GM19193 (cell line): ENCODE results near the gene ELOA.
A peak's percentile ranks its signal among the peaks of the same experiment; 100 is the strongest.

Experiments used
- POLR2A ChIP-seq: IDR thresholded peaks from 4 replicates; pipeline ENCODE4 v1.6.1; 2011; ENCODE audit not compliant: insufficient read depth, insufficient read length; ENCODE audit errors: extremely low read depth

ELOA gene, protein sequence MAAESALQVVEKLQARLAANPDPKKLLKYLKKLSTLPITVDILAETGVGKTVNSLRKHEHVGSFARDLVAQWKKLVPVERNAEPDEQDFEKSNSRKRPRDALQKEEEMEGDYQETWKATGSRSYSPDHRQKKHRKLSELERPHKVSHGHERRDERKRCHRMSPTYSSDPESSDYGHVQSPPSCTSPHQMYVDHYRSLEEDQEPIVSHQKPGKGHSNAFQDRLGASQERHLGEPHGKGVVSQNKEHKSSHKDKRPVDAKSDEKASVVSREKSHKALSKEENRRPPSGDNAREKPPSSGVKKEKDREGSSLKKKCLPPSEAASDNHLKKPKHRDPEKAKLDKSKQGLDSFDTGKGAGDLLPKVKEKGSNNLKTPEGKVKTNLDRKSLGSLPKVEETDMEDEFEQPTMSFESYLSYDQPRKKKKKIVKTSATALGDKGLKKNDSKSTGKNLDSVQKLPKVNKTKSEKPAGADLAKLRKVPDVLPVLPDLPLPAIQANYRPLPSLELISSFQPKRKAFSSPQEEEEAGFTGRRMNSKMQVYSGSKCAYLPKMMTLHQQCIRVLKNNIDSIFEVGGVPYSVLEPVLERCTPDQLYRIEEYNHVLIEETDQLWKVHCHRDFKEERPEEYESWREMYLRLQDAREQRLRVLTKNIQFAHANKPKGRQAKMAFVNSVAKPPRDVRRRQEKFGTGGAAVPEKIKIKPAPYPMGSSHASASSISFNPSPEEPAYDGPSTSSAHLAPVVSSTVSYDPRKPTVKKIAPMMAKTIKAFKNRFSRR

DNA sequence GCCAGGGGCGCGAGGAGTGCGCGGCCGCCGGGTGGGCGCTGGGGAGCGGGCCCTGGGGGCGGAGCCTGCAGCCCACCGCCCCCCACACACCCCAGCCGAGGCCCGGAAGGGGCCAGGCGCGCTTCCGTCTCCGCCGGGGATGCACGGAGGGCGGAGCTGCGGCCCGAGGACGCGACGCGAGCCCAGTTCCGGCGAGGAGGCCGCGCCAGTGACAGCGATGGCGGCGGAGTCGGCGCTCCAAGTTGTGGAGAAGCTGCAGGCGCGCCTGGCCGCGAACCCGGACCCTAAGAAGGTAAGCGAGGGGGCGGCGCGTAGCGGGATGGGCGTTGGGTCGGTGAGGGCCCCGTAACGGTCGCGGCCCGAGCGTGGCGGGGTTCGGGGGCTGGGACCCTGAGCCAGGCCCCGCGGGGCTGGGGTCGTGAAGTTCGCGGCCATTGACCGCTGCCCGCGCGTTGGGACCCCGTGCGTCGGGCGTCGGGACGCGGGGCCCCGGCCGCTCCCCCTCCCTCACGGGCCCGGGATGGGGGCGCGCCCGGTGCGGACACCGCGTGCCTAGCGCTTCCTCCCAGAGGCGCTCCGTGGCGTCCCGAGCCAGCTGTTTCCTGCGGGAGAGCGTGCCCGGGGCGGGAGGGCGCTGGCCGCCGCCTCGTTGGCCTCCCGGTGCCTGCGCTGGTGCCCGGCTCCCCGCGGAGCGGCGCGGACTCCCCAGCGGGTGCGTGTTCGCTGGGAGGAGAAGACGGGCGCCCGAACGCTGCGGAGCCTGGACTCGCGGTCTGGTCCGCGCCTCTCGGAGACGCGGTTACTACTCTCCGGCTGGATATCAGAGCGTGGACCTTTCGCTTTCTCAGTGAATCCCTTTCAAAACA lies at the start of gene ELOA:
Gene ELOA, plus strand, starts transcription at position 185 of the 866 bp plus-strand sequence. Its CDS starts 33 bp downstream, at position 218.
- TF ChIP-seq POLR2A = peak; percentile 90

- TF ChIP-seq POLR2A = no peak
Observed at GRCh38 chr1:23693599-23693998, 49.7 kb upstream of the ELOA start.

GRCh38 chr1:23694371-23694770 lies 48.9 kb upstream of the ELOA start:
- TF ChIP-seq POLR2A = no peak

- TF ChIP-seq POLR2A = no peak
Observed at GRCh38 chr1:23695667-23696066, 47.6 kb upstream of the ELOA start.

DNA sequence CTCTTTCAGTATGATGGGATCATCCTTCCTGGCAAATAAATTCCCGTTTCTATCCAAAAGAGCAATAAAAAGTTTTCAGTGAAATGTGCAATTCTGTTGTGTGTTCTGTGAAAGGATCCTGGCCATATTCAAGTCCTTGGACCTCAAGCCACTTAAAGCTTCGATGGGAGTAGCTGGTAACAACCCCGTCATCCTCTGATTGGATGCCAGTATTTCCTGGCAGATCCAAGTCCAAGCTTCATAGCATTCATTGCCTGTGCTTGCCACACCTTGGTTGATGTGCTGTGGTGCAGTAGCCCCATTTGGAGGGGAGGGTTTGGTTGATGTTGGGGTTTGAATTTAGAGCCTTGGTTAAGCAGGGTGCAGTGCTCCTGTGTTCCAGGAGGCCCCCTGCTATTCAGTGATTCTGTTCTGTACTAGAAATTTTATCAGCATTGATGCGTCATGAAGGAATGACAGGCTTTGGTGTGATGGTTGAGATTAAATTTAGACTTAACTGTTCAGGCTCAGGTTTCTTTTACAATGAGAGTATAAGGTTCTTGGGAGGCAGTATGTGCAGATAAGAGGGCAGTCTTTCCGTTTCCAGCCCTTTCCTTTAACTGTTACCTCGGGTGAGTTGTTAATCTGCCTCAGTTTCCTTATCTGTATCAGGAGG lies 46.8 kb upstream of the ELOA start:
- TF ChIP-seq POLR2A = no peak

DNA sequence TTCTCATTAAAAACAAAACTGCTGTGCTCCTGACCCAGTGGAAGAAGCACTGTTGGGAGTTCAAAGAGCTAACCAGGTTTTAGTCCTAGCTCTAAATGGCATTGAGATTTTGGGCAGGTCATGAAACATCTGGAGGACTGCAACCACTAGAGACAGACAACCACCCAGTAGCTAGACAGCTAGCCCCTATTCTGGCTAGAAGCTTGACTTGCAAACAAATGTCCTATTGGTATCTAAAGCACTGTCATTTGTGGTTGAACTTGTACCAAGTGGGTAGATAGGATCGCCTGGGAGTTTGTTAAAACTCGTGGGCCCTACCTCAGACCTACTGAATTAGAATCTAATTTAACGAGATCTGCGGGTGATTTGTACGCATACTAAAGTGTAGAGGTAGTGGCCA lies 44.8 kb upstream of the ELOA start:
- TF ChIP-seq POLR2A = no peak

GRCh38 chr1:23699280-23700179 lies 43.7 kb upstream of the ELOA start:
- TF ChIP-seq POLR2A = no peak

DNA sequence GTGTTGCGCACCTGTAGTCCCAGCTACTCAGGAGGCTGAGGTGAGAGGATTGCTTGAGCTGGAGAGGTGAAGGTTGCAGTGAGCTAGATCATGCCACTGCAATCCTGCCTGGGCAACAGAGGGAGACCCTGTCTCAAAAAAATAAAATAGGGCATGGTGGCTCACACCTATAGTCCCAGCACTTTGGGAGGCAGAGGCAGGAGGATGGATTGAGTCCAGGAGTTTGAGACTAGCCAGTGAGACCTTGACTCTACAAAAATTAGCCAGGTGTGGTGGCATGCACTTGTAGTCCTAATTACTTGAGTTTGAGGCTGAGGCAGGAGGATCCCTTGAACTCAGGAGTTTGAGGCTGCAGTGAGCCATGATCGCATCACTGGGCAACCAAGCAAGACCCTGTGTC lies 42.0 kb upstream of the ELOA start:
- TF ChIP-seq POLR2A = no peak

GRCh38 chr1:23701996-23702395 lies 41.3 kb upstream of the ELOA start:
- TF ChIP-seq POLR2A = no peak

GRCh38 chr1:23704834-23705495 lies 38.3 kb upstream of the ELOA start:
- TF ChIP-seq POLR2A = no peak

DNA sequence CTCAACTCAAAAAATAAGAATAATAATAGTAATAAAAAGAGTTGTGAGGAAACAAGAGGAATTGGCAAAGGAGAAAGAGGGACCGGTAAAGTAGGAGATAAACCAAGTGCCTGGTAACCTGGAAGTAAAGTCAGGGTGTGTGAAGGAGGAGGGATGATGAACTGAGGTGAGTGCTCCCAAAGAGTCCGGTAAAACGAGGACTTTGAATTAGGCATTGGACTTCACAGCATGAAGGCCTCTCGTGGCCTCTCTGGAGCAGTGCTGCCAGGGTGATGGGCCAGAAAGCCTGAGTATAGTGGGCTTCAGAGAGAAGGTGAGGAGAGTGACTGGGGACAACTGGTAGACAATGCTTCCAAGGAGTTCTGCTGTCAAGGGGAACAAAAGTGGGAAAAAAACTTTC lies 34.0 kb upstream of the ELOA start:
- TF ChIP-seq POLR2A = no peak

DNA sequence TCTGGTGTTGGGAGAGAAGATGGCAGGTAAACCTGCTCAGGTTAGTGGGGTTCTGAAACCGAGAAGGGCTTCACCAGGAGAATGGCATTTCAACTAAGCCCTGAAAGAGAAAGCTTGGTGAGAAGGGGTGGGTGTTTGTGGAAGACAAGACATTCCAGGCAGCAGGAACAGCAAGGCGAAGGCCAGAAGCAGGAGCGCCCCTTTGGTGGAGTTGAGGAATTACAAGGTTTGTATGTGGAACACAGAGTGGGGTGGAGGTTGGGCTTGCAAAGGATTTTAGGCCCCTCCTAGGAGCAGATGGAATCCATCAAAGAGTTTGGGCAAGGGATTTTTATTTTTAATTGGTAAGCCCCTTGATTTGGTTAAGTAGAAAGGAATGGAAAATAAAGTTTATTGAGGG lies 24.8 kb upstream of the ELOA start:
- TF ChIP-seq POLR2A = no peak

DNA sequence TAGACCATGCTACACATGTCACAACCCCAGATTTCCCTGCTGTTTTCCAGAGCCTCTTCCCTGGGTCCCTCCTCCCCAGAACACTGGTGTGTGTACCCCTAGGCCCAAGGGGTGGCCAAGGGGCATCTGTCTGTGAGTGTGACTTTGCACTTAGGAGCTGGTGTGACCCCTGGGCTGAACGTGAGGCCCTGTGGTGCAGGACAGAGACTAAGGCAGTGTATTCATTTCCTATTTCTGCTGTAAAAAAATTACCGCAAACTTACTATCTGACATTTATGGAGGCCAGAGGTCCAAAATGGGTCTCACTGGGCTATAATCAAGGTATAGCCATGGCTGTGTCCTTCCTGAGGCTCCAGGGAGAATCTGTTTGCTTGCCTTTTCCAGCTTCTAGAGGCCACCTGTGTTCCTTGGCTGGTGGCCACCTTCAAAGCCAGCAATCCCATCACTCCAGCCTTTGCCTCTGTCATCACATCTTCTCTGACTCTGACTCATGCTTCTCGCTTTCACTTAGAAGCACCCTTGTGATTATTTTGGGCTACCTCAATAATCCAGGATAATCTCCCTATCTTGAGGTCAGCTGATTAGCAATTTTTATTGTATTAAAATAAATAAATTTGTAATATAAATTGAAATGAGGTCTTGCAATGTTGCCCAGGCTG lies 24.0 kb upstream of the ELOA start:
- TF ChIP-seq POLR2A = no peak

DNA sequence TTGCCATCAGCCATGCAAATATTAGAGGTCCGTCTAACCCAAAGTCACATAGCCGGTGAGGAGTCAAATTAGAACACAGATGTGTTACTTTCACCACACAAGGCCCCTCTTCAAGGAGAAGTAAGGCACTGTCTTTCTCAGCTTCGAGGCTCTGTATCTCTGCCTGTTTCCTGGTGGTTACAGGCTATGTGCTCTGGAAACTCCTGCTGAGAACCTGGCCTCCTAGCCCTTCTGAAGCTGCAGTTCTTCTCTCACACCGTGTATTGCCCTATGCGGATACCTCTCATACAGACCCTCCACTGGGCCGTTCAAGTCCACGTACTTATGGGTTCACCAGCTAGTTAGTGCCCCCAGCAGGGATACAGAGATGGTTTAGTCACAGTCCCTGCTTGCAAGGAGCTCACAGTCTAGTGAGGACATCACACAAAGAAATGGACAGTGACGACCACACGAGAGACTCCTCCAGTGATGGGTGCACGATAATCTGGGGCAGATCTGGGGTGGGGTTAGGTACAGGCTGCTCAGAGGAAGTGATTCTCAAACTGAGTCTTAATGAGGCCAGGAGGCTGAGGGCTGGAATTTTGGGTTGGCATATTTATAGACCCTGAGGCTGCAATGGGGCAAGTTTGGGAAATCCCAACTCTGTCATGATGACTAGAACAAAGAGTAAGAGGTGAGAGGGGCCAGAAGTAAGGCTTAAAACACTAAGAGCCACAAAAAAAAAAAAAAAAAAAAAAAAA lies 22.8 kb upstream of the ELOA start:
- peak; percentile 48 for TF ChIP-seq POLR2A
